H1 (cell line): Measurements from ENCODE around the gene ZNF248.

Experiments used
- CTCF ChIP-seq, 3 experiments: IDR thresholded peaks; 1 replicate in 2 of 3; 2 replicates in 1 of 3; pipeline versions ENCODE4 v1.5.1 to v1.6.1; 2011; ENCODE audit warnings: low read length in 3 of 3, mild to moderate bottlenecking in 3 of 3, inconsistent platforms in 2 of 3, low read depth in 1 of 3, moderate library complexity in 1 of 3; ENCODE audit not compliant: insufficient read depth in 1 of 3; ENCODE audit errors: control extremely low read depth in 1 of 3
- EZH2 ChIP-seq: fragments of 200-600 bp; sonication (generic); IDR thresholded peaks from 2 replicates; pipeline ENCODE4 v1.7.1; 2012; ENCODE audit warnings: low read depth, mild to moderate bottlenecking, moderate library complexity, low read length, inconsistent platforms; ENCODE audit not compliant: severe bottlenecking
- RFX5 ChIP-seq: IDR thresholded peaks from 2 replicates; pipeline ENCODE4 v1.6.1; 2011; ENCODE audit warnings: low read depth, low read length, improper control_type of control experiment, borderline replicate concordance

GRCh38 chr10:37819797-37820196, 37.6 kb downstream of the ZNF248 start:
- TF ChIP-seq RFX5 (no peak), CTCF (IDR thresholded peaks at IDR 0.05; ENCODE audit: control extremely low read depth in 1 of 3, insufficient read depth in 1 of 3, low read depth in 1 of 3, low read length in 3 of 3) (no peak), EZH2 (no peak)
